Muscle layer of colon (tissue), 2 donors: ENCODE data around the gene VSTM4.

ENCODE experiments used
- H3K27ac ChIP-seq: one replicate; pipeline ENCODE4 v1.7.0; 2013; ENCODE audit warnings: low read depth, mild to moderate bottlenecking, low read length, moderate library complexity
- H3K27me3 ChIP-seq, 2 donors: one replicate each; pipeline ENCODE4 v1.7.0; 2013; ENCODE audit warnings: low read length in 2 of 2, mild to moderate bottlenecking in 2 of 2; ENCODE audit not compliant: insufficient read depth in 2 of 2, control insufficient read depth in 1 of 2
- H3K36me3 ChIP-seq: one replicate; pipeline ENCODE4 v1.7.0; 2013; ENCODE audit warnings: mild to moderate bottlenecking, low read length; ENCODE audit not compliant: insufficient read depth
- H3K4me1 ChIP-seq: one replicate; pipeline ENCODE4 v1.7.0; 2013; ENCODE audit warnings: mild to moderate bottlenecking, low read length; ENCODE audit not compliant: insufficient read depth
- H3K4me3 ChIP-seq, 2 donors: one replicate each; pipeline ENCODE4 v1.7.0; 2013; ENCODE audit warnings: low read length in 2 of 2, low read depth in 1 of 2, mild to moderate bottlenecking in 1 of 2, moderate library complexity in 1 of 2
- H3K9ac ChIP-seq: one replicate; pipeline ENCODE4 v1.7.0; 2013; ENCODE audit warnings: low read length
- H3K9me3 ChIP-seq: one replicate; pipeline ENCODE4 v1.7.0; 2013; ENCODE audit warnings: mild to moderate bottlenecking, low read length
- donor health status: abdominal sarcoma.
- donor health status: Adenocarcinoma of cecum.

The VSTM4 gene

DNA sequence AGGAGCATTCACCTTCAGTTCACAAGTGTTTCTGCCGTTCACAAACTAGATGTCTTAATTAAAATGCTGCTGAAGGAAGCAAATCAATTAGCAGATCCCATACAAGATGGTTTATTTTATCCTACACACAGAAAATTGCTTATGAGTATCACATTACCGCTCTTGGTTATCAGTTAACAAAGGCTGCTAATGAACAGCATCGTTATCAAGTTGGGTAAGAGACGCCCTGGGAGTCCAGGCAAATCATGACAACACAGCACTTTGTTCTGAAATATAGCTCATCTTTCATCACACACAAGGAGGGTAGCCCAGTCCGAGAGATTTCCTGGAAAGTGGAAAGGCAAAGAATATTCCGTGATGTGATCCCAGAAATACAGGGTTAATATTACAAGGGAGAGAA, 39.3 kb upstream of the VSTM4 start:
- H3K4me1 ChIP-seq: no peaks in the 10 kb centered on the region
- H3K9ac ChIP-seq: no peak overlapping the region
- H3K9me3 ChIP-seq: no peaks in the 10 kb centered on the region
- H3K27me3 ChIP-seq: no peaks in the 10 kb centered on the region
- H3K4me3 ChIP-seq: no peak overlapping the region
- H3K36me3 ChIP-seq: no peaks in the 10 kb centered on the region
- no peak overlapping the region for H3K27ac ChIP-seq

- H3K9ac ChIP-seq: no peak overlapping the region
- H3K27me3 ChIP-seq: no peaks in the 10 kb centered on the region
- no peak overlapping the region for H3K27ac ChIP-seq
- no peak overlapping the region for H3K4me3 ChIP-seq
- no peaks in the 10 kb centered on the region for H3K36me3 ChIP-seq
- H3K4me1 ChIP-seq: no peaks in the 10 kb centered on the region
- H3K9me3 ChIP-seq: no peaks in the 10 kb centered on the region
These were observed 38.6 kb upstream of the VSTM4 start for GRCh38 chr10:49153971-49154370.

- H3K27me3 ChIP-seq: no peaks in the 10 kb centered on the region
- H3K36me3 ChIP-seq: no peaks in the 10 kb centered on the region
- no peaks in the 10 kb centered on the region for H3K9me3 ChIP-seq
- H3K4me3 ChIP-seq: no peak overlapping the region
- no peak overlapping the region for H3K27ac ChIP-seq
- no peak overlapping the region for H3K9ac ChIP-seq
- no peaks in the 10 kb centered on the region for H3K4me1 ChIP-seq
These were observed 37.8 kb upstream of the VSTM4 start for GRCh38 chr10:49153115-49153514.

GRCh38 chr10:49152663-49153062, 37.3 kb upstream of the VSTM4 start:
- Histone ChIP-seq H3K4me1 (no peaks in the 10 kb centered on the region), H3K27me3 (no peaks in the 10 kb centered on the region), H3K9ac (no peak overlapping the region), H3K9me3 (no peaks in the 10 kb centered on the region), H3K4me3 (no peak overlapping the region), H3K27ac (no peak overlapping the region), H3K36me3 (no peaks in the 10 kb centered on the region)

DNA sequence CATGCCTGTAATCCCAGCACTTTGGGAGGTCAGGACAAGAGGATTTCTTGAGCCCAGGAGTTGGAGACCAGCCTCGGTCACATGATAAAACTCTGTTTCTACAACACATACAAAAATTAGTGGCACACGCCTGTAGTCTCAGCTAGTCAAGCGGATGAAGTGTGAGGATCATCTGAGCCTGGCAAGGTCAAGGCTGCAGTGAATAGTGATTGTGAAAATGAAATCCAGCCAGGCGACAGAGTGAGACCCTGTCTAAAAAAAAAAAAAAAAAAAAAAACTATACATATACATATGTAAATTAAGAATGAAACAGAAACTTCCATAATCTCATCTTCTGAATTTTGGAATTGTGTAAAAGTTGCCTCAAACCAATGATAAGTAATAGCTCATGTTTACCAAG, 36.7 kb upstream of the VSTM4 start:
- Histone ChIP-seq H3K9ac (no peak overlapping the region), H3K4me3 (no peak overlapping the region), H3K4me1 (no peaks in the 10 kb centered on the region), H3K36me3 (no peaks in the 10 kb centered on the region), H3K9me3 (no peaks in the 10 kb centered on the region), H3K27ac (no peak overlapping the region), H3K27me3 (no peaks in the 10 kb centered on the region)

DNA sequence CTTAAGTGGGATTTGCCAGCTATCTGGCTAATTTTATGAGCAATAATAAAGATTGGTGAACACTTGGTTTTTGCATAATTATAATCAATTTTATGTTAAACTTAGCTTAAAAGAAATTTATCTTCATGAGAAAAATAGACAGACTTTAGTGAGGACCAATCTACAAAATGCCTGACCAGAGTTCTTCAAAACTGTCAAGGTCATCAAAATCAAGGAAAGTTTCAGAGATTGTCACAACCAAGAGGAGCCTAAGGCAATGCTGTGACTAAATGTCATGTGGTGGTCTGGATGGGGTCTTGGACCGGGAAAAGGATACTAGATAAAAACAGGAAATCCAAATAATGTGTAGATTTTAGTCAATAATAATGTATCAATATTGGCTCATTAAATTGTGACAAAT, 36.2 kb upstream of the VSTM4 start:
- Histone ChIP-seq H3K36me3 (no peaks in the 10 kb centered on the region), H3K9ac (no peak overlapping the region), H3K4me3 (no peak overlapping the region), H3K9me3 (no peaks in the 10 kb centered on the region), H3K27me3 (no peaks in the 10 kb centered on the region), H3K4me1 (no peaks in the 10 kb centered on the region), H3K27ac (no peak overlapping the region)

DNA sequence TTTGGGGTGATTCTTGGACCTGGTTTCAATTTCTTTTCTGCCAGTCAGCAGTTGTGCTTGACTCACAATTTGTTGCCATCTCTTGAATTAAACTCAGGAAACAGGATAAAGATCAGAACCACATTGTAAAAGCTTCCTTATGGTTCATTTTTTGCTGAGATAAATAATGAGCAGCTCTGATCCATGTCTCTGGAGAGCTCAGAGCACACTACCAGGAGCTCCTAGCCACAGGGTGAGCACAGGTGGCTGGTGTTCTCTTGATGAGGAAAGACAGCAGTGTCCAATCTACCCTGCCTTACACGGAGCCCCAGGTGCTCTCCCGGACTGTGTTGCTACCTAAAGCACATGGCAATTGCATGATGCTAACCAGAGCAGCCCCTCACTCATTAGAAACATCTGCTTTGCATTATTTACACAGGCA, 35.7 kb upstream of the VSTM4 start:
- H3K4me3 ChIP-seq: no peak overlapping the region
- H3K4me1 ChIP-seq: no peaks in the 10 kb centered on the region
- no peaks in the 10 kb centered on the region for H3K27me3 ChIP-seq
- H3K9ac ChIP-seq: no peak overlapping the region
- no peaks in the 10 kb centered on the region for H3K36me3 ChIP-seq
- H3K9me3 ChIP-seq: no peaks in the 10 kb centered on the region
- no peak overlapping the region for H3K27ac ChIP-seq

DNA sequence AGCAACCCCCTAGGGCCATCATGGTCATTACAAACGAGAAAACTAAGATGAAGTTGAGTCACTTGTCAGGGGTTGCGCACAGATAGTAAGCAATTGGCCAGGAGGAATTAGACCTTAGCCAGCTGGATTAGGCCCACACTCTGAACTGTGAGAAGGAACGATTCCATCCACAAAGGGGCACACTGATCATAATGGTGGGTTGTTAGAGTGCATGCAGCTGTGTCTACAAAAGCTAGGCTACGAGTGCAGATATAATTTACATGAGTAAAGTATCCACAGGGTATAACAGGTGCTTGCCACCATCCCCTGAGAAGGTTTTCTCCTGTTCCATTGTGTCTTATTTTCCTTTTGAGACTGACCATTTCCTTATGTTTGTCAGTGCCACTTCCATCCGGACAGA, 35.1 kb upstream of the VSTM4 start:
- H3K4me1 ChIP-seq: no peaks in the 10 kb centered on the region
- no peak overlapping the region for H3K4me3 ChIP-seq
- no peaks in the 10 kb centered on the region for H3K36me3 ChIP-seq
- no peaks in the 10 kb centered on the region for H3K9me3 ChIP-seq
- H3K27ac ChIP-seq: no peak overlapping the region
- H3K9ac ChIP-seq: no peak overlapping the region
- no peaks in the 10 kb centered on the region for H3K27me3 ChIP-seq

DNA sequence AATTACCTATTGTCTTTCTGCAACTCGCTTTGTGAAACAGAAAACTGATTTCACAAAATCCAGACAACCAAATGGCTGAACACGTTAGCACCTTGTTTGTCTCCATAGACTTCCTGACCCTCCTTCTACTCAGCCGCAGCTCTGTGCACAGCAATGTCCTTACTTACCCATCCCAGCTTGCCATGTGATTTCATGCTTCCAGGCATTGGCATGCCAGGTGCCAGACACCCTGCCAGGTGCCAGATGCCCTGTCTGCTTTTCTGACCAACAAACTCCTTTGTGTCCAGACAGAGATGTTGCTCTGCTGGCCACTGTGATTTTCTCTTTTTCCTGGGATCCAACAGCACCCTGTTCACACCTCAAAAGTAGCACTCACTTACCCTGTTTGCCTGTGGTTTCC, 34.6 kb upstream of the VSTM4 start:
- no peaks in the 10 kb centered on the region for H3K36me3 ChIP-seq
- no peaks in the 10 kb centered on the region for H3K4me1 ChIP-seq
- H3K27ac ChIP-seq: no peak overlapping the region
- no peak overlapping the region for H3K9ac ChIP-seq
- no peaks in the 10 kb centered on the region for H3K9me3 ChIP-seq
- no peaks in the 10 kb centered on the region for H3K27me3 ChIP-seq
- H3K4me3 ChIP-seq: no peak overlapping the region

DNA sequence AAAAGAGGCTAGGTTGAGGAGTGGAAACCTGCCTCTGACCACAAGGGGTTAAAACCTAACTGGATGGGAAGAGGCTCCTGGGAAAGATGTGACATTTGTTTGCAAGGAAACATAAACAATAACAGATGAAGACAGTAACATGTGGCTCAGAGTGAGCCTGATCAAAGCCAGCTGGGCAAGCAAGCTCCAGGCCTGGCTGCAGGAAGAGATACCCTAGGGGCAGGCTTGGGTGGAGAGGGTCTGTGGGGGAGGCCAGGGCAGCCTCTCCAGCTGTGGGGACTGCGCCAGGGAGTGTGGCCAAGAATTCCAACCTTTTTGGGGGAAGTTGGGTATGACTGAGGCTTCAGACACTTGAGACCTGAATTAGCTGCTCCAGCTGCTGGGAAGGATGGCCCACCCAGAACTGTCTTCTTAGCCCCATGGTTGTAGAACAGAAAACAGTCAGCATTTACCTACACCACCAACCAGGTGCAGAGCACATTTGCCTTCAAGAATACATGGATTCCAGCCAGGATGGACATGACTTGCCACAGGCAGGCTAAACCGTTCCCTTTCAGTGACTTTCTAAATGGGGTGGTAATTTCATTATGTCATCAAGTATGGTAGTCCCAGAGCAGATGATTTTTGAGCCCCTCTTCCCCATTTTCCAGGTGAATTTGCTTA, 28.9 kb upstream of the VSTM4 start:
- H3K9me3 ChIP-seq: no peaks in the 10 kb centered on the region
- no peaks in the 10 kb centered on the region for H3K36me3 ChIP-seq
- H3K27ac ChIP-seq: no peak overlapping the region
- H3K4me1 ChIP-seq: no peaks in the 10 kb centered on the region
- no peak overlapping the region for H3K9ac ChIP-seq
- no peaks in the 10 kb centered on the region for H3K27me3 ChIP-seq
- H3K4me3 ChIP-seq: no peak overlapping the region

DNA sequence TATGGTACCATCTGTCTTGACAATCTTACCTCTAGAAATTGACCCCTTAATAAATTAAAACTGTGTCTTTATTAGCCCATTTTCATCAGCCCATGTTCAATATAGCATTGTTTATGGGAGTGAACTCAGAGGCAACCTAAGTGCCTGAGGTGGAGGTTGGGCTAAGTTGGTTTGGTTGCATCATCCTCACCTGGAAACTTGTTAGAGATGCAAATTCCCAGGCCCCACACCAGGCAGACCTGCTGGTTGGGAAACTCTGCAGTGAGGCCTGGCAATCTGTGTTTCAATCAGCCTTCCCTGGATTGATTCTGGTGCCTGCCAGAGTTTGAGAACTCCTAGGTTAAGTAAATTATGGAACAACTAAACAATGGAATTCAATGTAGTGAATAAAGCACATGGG, 27.9 kb upstream of the VSTM4 start:
- no peak overlapping the region for H3K9ac ChIP-seq

GRCh38 chr10:49141541-49142332, 26.4 kb upstream of the VSTM4 start:
- Histone ChIP-seq H3K27me3 (no peaks in the 10 kb centered on the region), H3K4me3 (no peak overlapping the region), H3K27ac (no peak overlapping the region), H3K36me3 (no peaks in the 10 kb centered on the region), H3K9ac (no peak overlapping the region), H3K9me3 (no peaks in the 10 kb centered on the region), H3K4me1 (no peaks in the 10 kb centered on the region)

More for the DNA sequence above, 27.9 kb upstream of the VSTM4 start:
- Histone ChIP-seq H3K36me3 (no peaks in the 10 kb centered on the region), H3K9me3 (no peaks in the 10 kb centered on the region), H3K27me3 (no peaks in the 10 kb centered on the region), H3K27ac (no peak overlapping the region), H3K4me1 (no peaks in the 10 kb centered on the region), H3K4me3 (no peak overlapping the region)
